HUES6 (cell line): ENCODE measurements around the gene CTR9.

Experiments
- H3K27ac ChIP-seq: 2 replicates; pipeline ENCODE4 v1.7.0; 2013; ENCODE audit warnings: low read depth, mild to moderate bottlenecking, low read length, inconsistent platforms
- H3K27me3 ChIP-seq: 2 replicates; pipeline ENCODE4 v1.6.1; 2013; ENCODE audit warnings: low read length; ENCODE audit not compliant: control insufficient read depth, insufficient read depth
- H3K36me3 ChIP-seq: 2 replicates; pipeline ENCODE4 v1.6.1; 2013; ENCODE audit warnings: low read length; ENCODE audit not compliant: control insufficient read depth, insufficient read depth
- H3K4me1 ChIP-seq: 2 replicates; pipeline ENCODE4 v1.6.1; 2013; ENCODE audit warnings: low read length; ENCODE audit not compliant: control insufficient read depth, insufficient read depth
- H3K4me3 ChIP-seq: 2 replicates; pipeline ENCODE4 v1.5.1; 2013; ENCODE audit warnings: low read depth, low read length
- H3K9ac ChIP-seq: one replicate; pipeline ENCODE4 v1.6.1; 2013; ENCODE audit warnings: mild to moderate bottlenecking, low read length
- H3K9me3 ChIP-seq: 2 replicates; pipeline ENCODE4 v1.6.1; 2013; ENCODE audit warnings: low read depth, low read length; ENCODE audit not compliant: control insufficient read depth, insufficient read depth

CTR9 gene

DNA sequence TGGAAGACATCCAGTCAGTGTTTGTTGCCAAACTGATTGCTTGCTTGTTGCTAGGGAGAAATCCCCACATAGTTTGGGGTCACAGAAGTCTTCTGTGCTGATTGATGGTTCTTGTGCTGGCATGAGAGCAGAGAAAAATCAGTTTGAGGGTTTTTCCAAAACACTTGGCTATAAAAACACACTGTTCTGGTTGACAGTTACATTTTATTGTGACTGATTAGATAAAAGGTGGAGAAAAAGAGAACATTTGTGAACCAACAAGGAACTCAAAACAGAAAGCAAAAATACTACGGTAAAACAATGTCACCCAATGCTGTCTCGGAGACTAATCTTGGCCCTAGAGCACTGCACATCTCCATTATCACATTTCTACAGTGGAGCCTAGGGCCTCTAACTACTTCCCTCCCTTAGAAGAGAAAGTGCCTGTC is 72.1 kb downstream of the CTR9 start:
- Histone ChIP-seq H3K27me3 (no peaks in the 10 kb centered on the region), H3K27ac (no peak overlapping the region), H3K9me3 (no peaks in the 10 kb centered on the region), H3K4me3 (no peak overlapping the region), H3K9ac (no peak overlapping the region), H3K36me3 (no peaks in the 10 kb centered on the region), H3K4me1 (no peaks in the 10 kb centered on the region)

DNA sequence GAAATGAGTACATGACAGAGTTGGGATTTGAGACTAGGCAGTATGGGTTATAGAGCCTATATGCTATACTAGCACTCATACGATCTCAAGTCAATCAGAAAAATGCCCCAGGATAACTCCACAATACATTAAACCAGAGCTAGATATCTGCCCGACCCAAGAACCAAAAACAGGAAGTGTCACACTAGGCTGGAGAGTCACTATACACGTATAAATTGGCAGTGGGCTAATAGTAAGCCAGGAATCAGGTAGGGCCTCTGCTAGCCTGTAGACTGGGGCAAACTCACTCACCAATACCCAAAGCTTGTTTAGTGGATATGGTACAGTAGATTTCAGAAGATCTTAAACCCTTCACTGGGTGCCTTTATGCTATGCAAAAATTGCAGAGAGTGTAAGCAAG is 73.8 kb downstream of the CTR9 start:
- no peaks in the 10 kb centered on the region for H3K4me1 ChIP-seq
- H3K27ac ChIP-seq: no peak overlapping the region

DNA sequence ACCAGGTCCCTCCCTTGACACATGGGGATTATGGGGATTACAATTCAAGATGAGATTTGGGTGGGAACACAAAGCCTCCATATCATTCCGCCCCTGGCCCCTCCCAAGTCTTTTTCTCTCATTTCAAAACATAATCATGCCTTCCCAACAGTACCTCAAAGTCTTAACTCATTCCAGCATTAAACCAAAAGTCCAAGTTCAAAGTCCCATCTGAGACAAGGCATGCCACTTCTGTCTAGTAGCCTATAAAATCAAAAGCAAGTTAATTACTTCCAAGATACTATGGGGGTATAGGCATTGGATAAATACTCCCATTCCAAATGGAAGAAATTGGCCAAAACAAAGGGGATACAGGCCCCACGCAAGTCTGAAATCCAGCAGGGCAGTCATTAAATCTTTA is 77.4 kb downstream of the CTR9 start:
- Histone ChIP-seq H3K4me3 (no peak overlapping the region), H3K9me3 (peaks cover 8% of the 10 kb centered on the region), H3K36me3 (no peaks in the 10 kb centered on the region), H3K27ac (no peak overlapping the region), H3K4me1 (no peaks in the 10 kb centered on the region), H3K27me3 (no peaks in the 10 kb centered on the region), H3K9ac (no peak overlapping the region)

More for the DNA sequence above, 73.8 kb downstream of the CTR9 start:
- Histone ChIP-seq H3K36me3 (no peaks in the 10 kb centered on the region), H3K4me3 (no peak overlapping the region), H3K27me3 (no peaks in the 10 kb centered on the region), H3K9me3 (peaks cover 8% of the 10 kb centered on the region), H3K9ac (no peak overlapping the region)

DNA sequence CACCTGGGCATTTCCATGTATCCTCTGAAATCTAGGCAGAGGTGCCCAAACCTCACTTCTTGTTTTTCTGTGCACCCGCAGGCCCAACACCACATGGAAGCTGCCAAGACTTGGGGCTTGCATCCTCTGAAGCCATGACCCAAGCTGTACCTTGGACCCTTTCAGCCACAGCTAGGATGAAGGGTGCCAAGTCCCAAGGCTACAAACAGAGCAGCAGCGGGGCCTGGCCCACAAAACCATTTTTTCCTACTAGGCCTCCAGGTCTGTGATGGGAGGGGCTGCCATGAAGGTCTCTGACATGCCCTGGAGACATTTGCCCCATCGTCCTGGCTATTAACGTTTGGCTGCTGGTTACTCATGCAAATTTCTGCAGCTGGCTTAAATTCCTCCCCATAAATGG is 78.1 kb downstream of the CTR9 start:
- Histone ChIP-seq H3K4me3 (no peak overlapping the region), H3K9me3 (peaks cover 8% of the 10 kb centered on the region), H3K4me1 (no peaks in the 10 kb centered on the region), H3K27me3 (no peaks in the 10 kb centered on the region), H3K36me3 (no peaks in the 10 kb centered on the region), H3K9ac (no peak overlapping the region), H3K27ac (no peak overlapping the region)
